ENCODE data around the gene DDT. TPM values are rescaled to one million over a fixed set of nuclear protein-coding genes. Genes with fewer than 3 reads are reported as not detected.
"Not testable (repeated sequence)": the region's sequence is repeated elsewhere in the genome, so short reads cannot be mapped to it uniquely, and the experiment has no call there.

The DDT gene
- total and polyA plus RNA-seq, 7 donors, result 80.9 to 640 (median 144) TPM

GRCh38 chr22:23986089-23986488 lies 11.8 kb upstream of the DDT start:
- H3K9me3 ChIP-seq; DNase-seq; intact Hi-C loops (cut with DNase I); H3K36me3 ChIP-seq; H3K27me3 ChIP-seq; H3K27ac ChIP-seq; H3K4me3 ChIP-seq; H3K4me1 ChIP-seq: not testable (repeated sequence)
- 66 to 84% methylated on average over 8 of the region's 8 CpGs for WGBS, 2 donors

GRCh38 chr22:23984430-23984829 lies 10.2 kb upstream of the DDT start:
- Histone ChIP-seq H3K4me3 (no peak overlapping the region), H3K27me3 (no peaks in the 10 kb centered on the region), H3K9me3 (no peaks in the 10 kb centered on the region), H3K4me1 (no peaks in the 10 kb centered on the region), H3K36me3 (no peaks in the 10 kb centered on the region), H3K27ac (no peak overlapping the region)
- DNase-seq, result no peak
- intact Hi-C loops (cut with DNase I), result no loop called here
- TF ChIP-seq EP300 (IDR thresholded peaks at IDR 0.05), result no peak
- TF ChIP-seq, protein P1, sequence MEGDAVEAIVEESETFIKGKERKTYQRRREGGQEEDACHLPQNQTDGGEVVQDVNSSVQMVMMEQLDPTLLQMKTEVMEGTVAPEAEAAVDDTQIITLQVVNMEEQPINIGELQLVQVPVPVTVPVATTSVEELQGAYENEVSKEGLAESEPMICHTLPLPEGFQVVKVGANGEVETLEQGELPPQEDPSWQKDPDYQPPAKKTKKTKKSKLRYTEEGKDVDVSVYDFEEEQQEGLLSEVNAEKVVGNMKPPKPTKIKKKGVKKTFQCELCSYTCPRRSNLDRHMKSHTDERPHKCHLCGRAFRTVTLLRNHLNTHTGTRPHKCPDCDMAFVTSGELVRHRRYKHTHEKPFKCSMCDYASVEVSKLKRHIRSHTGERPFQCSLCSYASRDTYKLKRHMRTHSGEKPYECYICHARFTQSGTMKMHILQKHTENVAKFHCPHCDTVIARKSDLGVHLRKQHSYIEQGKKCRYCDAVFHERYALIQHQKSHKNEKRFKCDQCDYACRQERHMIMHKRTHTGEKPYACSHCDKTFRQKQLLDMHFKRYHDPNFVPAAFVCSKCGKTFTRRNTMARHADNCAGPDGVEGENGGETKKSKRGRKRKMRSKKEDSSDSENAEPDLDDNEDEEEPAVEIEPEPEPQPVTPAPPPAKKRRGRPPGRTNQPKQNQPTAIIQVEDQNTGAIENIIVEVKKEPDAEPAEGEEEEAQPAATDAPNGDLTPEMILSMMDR (IDR thresholded peaks at IDR 0.05), result peak in 1 of 4 experiments; percentile 10
- 48 to 54% methylated on average over 6 of the region's 6 CpGs for WGBS, 2 donors

GRCh38 chr22:23980567-23980966 lies 6.3 kb upstream of the DDT start:
- DNase-seq; H3K4me3 ChIP-seq; H3K36me3 ChIP-seq; H3K9me3 ChIP-seq; H3K27ac ChIP-seq; H3K27me3 ChIP-seq; intact Hi-C loops (cut with DNase I); H3K4me1 ChIP-seq: not testable (repeated sequence)
- 12 to 41% methylated on average over 5 to 6 of the region's 7 CpGs for WGBS, 2 donors

GRCh38 chr22:23979557-23980240 lies 5.5 kb upstream of the DDT start, which contains the start of gene GSTT2:
Gene GSTT2, plus strand, starts transcription at chr22:23980134.
- H3K9me3 ChIP-seq; H3K27me3 ChIP-seq; H3K36me3 ChIP-seq; H3K4me3 ChIP-seq; H3K27ac ChIP-seq; DNase-seq; H3K4me1 ChIP-seq; intact Hi-C loops (cut with DNase I): not testable (repeated sequence)
- no CpG with 5 or more reads among the region's 41 CpGs for WGBS, 2 donors

GRCh38 chr22:23977304-23977703 lies 3.1 kb upstream of the DDT start:
- H3K27me3 ChIP-seq; intact Hi-C loops (cut with DNase I); H3K36me3 ChIP-seq; H3K27ac ChIP-seq; H3K9me3 ChIP-seq; H3K4me1 ChIP-seq; DNase-seq; H3K4me3 ChIP-seq: not testable (repeated sequence)
- 86 to 91% methylated on average over 7 to 9 of the region's 12 CpGs for WGBS, 2 donors

DNA sequence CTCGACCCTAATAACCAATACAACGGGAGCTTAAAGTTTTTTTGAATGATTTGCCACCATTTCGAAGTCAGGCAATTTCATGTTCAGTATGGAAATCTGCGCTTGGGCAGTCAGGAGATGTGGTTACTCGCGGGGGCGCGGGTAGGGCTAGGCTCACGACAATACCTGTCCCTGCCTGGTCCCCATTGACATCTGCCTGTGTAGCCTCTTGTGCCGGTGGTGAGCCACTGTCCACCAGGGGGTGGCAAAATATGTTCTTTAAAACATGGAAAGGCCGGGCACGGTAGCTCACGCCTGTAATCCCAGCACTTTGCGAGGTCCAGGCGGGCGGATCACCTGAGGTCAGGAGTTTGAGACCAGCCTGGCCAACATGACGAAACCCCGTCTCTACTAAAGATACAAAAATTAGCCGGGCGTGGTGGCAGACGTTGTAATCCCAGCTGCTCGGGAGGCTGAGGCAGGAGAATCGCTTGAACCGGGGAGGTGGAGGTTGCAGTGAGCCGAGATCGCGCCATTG lies 653 bp upstream of the DDT start:
- H3K4me3 ChIP-seq; H3K27me3 ChIP-seq; DNase-seq; H3K27ac ChIP-seq; intact Hi-C loops (cut with DNase I); H3K4me1 ChIP-seq; H3K9me3 ChIP-seq: not testable (repeated sequence)
- WGBS, 2 donors, result 5 to 24% methylated on average over 8 of the region's 27 CpGs
- H3K36me3 ChIP-seq, result peaks cover 8 to 21% (median 15%) of the 10 kb centered on the region in 4 donors

- DNase-seq; H3K27me3 ChIP-seq; intact Hi-C loops (cut with DNase I); H3K4me3 ChIP-seq; H3K4me1 ChIP-seq; H3K9me3 ChIP-seq; H3K27ac ChIP-seq: not testable (repeated sequence)
- H3K36me3 ChIP-seq, result peaks cover 8 to 30% (median 18%) of the 10 kb centered on the region in 4 donors
- WGBS, 2 donors, result 87% methylated on average over 3 of the region's 3 CpGs
Measured at GRCh38 chr22:23971927-23972326, 2.3 kb downstream of the DDT start.

- peaks cover 8 to 30% (median 18%) of the 10 kb centered on the region in 4 donors for H3K36me3 ChIP-seq
- intact Hi-C loops (cut with DNase I), result no loop called here
- DNase-seq, result peak; percentile 38
- no peak for TF ChIP-seq POLR2A (IDR thresholded peaks at IDR 0.05)
- TF ChIP-seq POLR2AphosphoS5 (IDR thresholded peaks at IDR 0.05), result no peak
- TF ChIP-seq, protein P1 (IDR thresholded peaks at IDR 0.05), result no peak
- TF ChIP-seq EP300 (IDR thresholded peaks at IDR 0.05), result no peak
- H3K9me3 ChIP-seq, result no peaks in the 10 kb centered on the region
- H3K4me3 ChIP-seq, result no peak overlapping the region
- H3K27me3 ChIP-seq, result no peaks in the 10 kb centered on the region
- H3K27ac ChIP-seq, result no peak overlapping the region
- 66 to 73% methylated on average over 6 of the region's 6 CpGs for WGBS, 2 donors
- H3K4me1 ChIP-seq, result peaks cover 0 to 10% (median 5%) of the 10 kb centered on the region in 4 donors
Measured at GRCh38 chr22:23970816-23971486, 3.3 kb downstream of the DDT start.
